Prostate gland (tissue), 2 donors: ENCODE results near the gene LPCAT1. TPM values are rescaled to one million over a fixed set of nuclear protein-coding genes. Genes with fewer than 3 reads are reported as not detected.

Experiments used
- DNase-seq: peaks from one replicate; pipeline ENCODE4 v3.0.0-alpha.2; 2019; ENCODE audit warnings: low spot score
- H3K27ac ChIP-seq, 2 donors: fragments of 200-600 bp; sonication (generic); 2 replicates each; pipeline ENCODE4 v1.5.1; 2017 to 2019
- H3K27me3 ChIP-seq: fragments of 200-600 bp; sonication (generic); replicated peaks from 2 replicates; pipeline ENCODE4 v1.5.1; 2019; ENCODE audit not compliant: insufficient read depth
- H3K36me3 ChIP-seq, 2 donors: fragments of 200-600 bp; sonication (generic); 1 replicate in 1 of 2; 2 replicates in 1 of 2; pipeline versions ENCODE4 v1.5.1 to v1.8.1; 2017 to 2019
- H3K4me1 ChIP-seq: fragments of 200-600 bp; sonication (generic); replicated peaks from 2 replicates; pipeline ENCODE4 v1.5.1; 2019
- H3K4me3 ChIP-seq, 2 donors: fragments of 200-600 bp; sonication (generic); 2 replicates each; pipeline ENCODE4 v1.5.1; 2017 to 2019
- H3K9me3 ChIP-seq: fragments of 200-600 bp; sonication (generic); 2 replicates; pipeline ENCODE4 v1.5.1; 2017
- CTCF ChIP-seq, 4 experiments: fragments of 200-600 bp in 2 of 4; fragments of 450-650 bp in 2 of 4; sonication (generic) in 2 of 4; IDR thresholded peaks; 1 replicate in 3 of 4; 2 replicates in 1 of 4; pipeline ENCODE4 v1.5.1; 2016 to 2019; ENCODE audit warnings: antibody characterized with exemption in 4 of 4, mild to moderate bottlenecking in 2 of 4, moderate library complexity in 2 of 4
- POLR2A ChIP-seq: fragments of 450-650 bp; IDR thresholded peaks from one replicate; pipeline ENCODE4 v1.6.1; 2016; ENCODE audit warnings: antibody characterized with exemption, mild to moderate bottlenecking
- POLR2AphosphoS5 ChIP-seq: sonication (generic); formaldehyde crosslinking; IDR thresholded peaks from one replicate; pipeline ENCODE4 v1.6.1; 2017; ENCODE audit warnings: antibody characterized with exemption
- WGBS: methylation state at CpG from one replicate; pipeline ENCODE4 v1.1.5; 2018; 5-methylcytosine and 5-hydroxymethylcytosine counted together
- intact Hi-C: fragments of 100-400 bp; cut with DNase I; formaldehyde crosslinking; loops from one replicate; pipeline ENCODE4 v1.14.2; 2022
- total RNA-seq, 2 donors: library from RNA; depleted of rRNA; stranded (reverse); fragments of >200 nt; gene quantifications; one replicate each; pipeline ENCODE4 v1.1.0, GENCODE V29; 2016

LPCAT1 gene
- total RNA-seq, 2 donors from 2014 or later: 22.6 to 23.9 TPM

DNA sequence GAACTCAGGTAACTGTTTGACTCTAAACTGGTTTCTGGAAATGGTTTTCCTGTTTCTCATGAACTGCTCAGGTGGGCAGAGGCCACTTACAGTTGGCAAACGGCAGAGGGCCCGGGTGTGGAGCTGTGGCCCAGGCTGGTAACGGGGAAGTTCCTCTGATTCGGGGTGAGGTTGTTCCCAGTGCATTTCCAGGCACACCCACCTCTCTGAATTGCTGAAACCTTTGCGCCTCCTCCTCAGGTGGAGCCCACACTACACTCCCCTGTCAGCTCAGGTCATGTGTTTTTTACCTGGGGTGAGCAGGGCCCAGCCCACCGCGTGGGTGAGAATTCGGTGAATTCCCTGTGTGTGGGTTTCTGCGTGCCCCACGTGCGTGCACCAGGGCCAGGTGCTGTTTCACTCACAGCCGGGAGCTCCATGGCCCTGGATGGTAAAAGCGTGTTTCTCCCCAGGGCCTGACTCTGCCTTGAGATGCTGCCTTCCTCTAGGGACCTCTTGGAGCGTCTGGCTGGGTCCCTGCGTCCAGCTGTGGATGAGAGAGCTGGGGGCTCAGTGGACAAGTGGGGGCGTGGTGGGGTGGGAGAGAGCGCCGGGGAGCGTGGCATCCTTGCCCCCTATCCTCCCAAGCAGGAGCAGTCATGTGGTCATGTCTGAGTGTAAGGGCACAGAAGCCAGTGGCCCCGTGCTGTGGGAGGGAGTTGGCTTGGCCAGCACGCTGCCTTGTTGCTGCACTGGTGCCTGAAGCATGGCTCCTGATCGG lies 33.5 kb upstream of the LPCAT1 start:
- TF ChIP-seq POLR2A (no peak), POLR2AphosphoS5 (no peak), CTCF (IDR thresholded peaks at IDR 0.05) (no peak)
- H3K4me3 ChIP-seq: no peak overlapping the region
- no peaks in the 10 kb centered on the region for H3K36me3 ChIP-seq
- no peaks in the 10 kb centered on the region for H3K27me3 ChIP-seq
- DNase-seq: no peak
- H3K4me1 ChIP-seq: no peaks in the 10 kb centered on the region
- 80% methylated on average over 22 of the region's 22 CpGs for WGBS
- H3K27ac ChIP-seq: no peak overlapping the region
- intact Hi-C loops: no loop called here
- no peaks in the 10 kb centered on the region for H3K9me3 ChIP-seq

- Histone ChIP-seq H3K9me3 (no peaks in the 10 kb centered on the region), H3K27ac (no peak overlapping the region), H3K27me3 (no peaks in the 10 kb centered on the region), H3K4me3 (no peak overlapping the region), H3K4me1 (no peaks in the 10 kb centered on the region), H3K36me3 (no peaks in the 10 kb centered on the region)
- TF ChIP-seq POLR2A: no peak
- no peak for TF ChIP-seq CTCF (IDR thresholded peaks at IDR 0.05)
- no peak for TF ChIP-seq POLR2AphosphoS5
- intact Hi-C loops: no loop called here
- no peak for DNase-seq
- WGBS: 89% methylated on average over 20 of the region's 26 CpGs
Observed at GRCh38 chr5:1555808-1556731, 32.3 kb upstream of the LPCAT1 start.

DNA sequence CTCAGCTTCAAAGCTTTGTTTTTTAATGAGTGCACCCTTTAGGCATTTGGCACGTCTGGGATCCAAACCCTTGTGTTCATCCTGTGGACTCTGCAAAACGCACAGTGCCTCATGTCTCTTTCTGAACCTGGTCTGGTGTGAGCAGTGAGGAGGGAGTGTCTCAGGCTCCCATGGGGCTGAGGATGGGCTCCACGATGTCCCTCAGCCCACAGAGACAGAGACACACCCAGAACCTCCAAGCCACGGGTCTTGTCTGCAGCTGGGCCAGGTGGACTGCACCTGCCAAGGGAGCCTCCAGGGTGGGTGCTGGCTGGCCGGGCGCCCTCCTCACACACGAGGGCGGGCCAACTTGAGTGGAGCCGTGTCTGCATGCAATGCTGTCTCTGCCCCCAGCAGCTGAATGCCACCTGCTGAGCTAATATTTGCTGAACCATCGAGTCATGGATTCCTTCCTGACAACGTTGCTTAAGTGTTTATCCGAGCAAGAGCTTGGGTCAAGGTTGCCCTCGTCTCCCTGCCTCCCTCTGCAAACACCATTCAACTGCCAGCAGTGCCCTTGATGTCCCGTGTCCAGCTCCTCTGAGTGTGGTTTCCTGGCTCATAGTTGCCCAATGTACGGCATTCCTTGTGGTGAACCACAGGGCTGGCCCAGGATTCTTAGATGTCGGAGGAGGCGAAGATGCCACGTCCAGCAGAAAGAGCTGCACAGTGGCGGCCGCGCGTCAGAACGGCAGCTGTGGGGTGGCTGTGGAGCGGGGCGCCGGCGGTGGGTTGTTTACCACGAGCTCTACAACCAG lies 31.4 kb upstream of the LPCAT1 start:
- Histone ChIP-seq H3K27me3 (peaks cover 3% of the 10 kb centered on the region), H3K4me3 (no peak overlapping the region), H3K9me3 (no peaks in the 10 kb centered on the region), H3K27ac (no peak overlapping the region), H3K36me3 (no peaks in the 10 kb centered on the region), H3K4me1 (no peaks in the 10 kb centered on the region)
- no peak for DNase-seq
- 62% methylated on average over 27 of the region's 28 CpGs for WGBS
- intact Hi-C loops: no loop called here
- TF ChIP-seq POLR2AphosphoS5: no peak
- no peak for TF ChIP-seq CTCF (IDR thresholded peaks at IDR 0.05)
- no peak for TF ChIP-seq POLR2A

DNA sequence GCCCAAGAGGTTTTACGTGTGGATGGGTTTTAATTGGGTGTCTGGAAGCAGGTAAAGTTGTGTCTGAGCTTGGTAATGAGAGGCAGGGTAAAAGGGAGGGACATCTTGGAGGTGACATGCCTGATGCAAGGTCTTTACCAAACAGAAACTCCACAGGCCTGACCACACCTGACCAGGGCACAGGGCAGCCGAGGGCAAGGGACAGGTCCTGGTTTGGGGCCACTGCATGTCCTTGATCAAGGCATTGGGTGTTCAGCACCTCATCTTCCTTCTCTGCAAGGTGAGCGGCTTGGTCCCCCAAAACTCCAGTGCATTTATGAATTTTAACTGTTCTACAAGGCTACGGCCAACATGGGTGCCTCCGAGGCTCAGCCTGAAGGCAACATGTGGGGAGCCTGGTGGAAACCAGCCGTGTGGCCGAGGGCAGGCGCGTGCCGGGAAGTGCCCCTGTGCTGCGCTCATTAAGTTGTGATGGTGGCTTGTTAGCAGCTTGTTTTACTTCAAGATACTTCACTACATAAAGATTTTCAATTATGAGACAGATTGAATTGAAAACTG lies 30.7 kb upstream of the LPCAT1 start:
- no peak overlapping the region for H3K27ac ChIP-seq
- H3K9me3 ChIP-seq: no peaks in the 10 kb centered on the region
- H3K4me1 ChIP-seq: no peaks in the 10 kb centered on the region
- no peak for TF ChIP-seq POLR2A
- no peak for TF ChIP-seq POLR2AphosphoS5
- TF ChIP-seq CTCF (IDR thresholded peaks at IDR 0.05): no peak
- DNase-seq: peak; percentile 2
- H3K4me3 ChIP-seq: no peak overlapping the region
- intact Hi-C loops: no loop called here
- H3K36me3 ChIP-seq: no peaks in the 10 kb centered on the region
- peaks cover 3% of the 10 kb centered on the region for H3K27me3 ChIP-seq
- 87% methylated on average over 11 of the region's 11 CpGs for WGBS
